GM12864 (cell line): ENCODE measurements around the gene CHPT1.
"Not testable (repeated sequence)": the region's sequence is repeated elsewhere in the genome, so short reads cannot be mapped to it uniquely, and the experiment has no call there.

ENCODE experiments used
- DNase-seq: peaks from one replicate; pipeline ENCODE4 v3.0.0-alpha.2; 2011; ENCODE audit warnings: low read depth
- H3K4me3 ChIP-seq: 2 replicates; pipeline ENCODE4 v1.5.1; 2011; ENCODE audit warnings: mild to moderate bottlenecking, low read depth, low read length, control low read depth
- CTCF ChIP-seq: IDR thresholded peaks from 2 replicates; pipeline ENCODE4 v1.5.1; 2011; ENCODE audit warnings: low read depth, mild to moderate bottlenecking, moderate library complexity, low read length, control low read depth, inconsistent platforms; ENCODE audit errors: missing control alignments

The CHPT1 gene

GRCh38 chr12:101670007-101670671 is 27.3 kb upstream of the CHPT1 start:
- peak; percentile 16 for DNase-seq
- TF ChIP-seq CTCF: peak; percentile 66
- H3K4me3 ChIP-seq: no peak overlapping the region

- TF ChIP-seq CTCF: no peak
- peak; percentile 49 for DNase-seq
- H3K4me3 ChIP-seq: no peak overlapping the region; the same call in 1 of the 2 replicates
These were observed 26.2 kb upstream of the CHPT1 start for GRCh38 chr12:101671157-101671791.

GRCh38 chr12:101671833-101672232 is 25.6 kb upstream of the CHPT1 start:
- DNase-seq: no peak
- no peak overlapping the region; the same call in 1 of the 2 replicates for H3K4me3 ChIP-seq

GRCh38 chr12:101675555-101675954 is 21.9 kb upstream of the CHPT1 start:
- no peak for DNase-seq
- TF ChIP-seq CTCF: no peak
- H3K4me3 ChIP-seq: no peak overlapping the region

More at GRCh38 chr12:101671833-101672232, 25.6 kb upstream of the CHPT1 start:
- TF ChIP-seq CTCF: no peak

GRCh38 chr12:101676497-101676896 is 20.9 kb upstream of the CHPT1 start:
- not testable (repeated sequence) for H3K4me3 ChIP-seq, DNase-seq

- no peak for TF ChIP-seq CTCF
- no peak for DNase-seq
- no peak overlapping the region for H3K4me3 ChIP-seq
These were observed 19.4 kb upstream of the CHPT1 start for GRCh38 chr12:101678081-101678480.

GRCh38 chr12:101680240-101680639 is 17.2 kb upstream of the CHPT1 start:
- DNase-seq: no peak
- no peak overlapping the region for H3K4me3 ChIP-seq
- no peak for TF ChIP-seq CTCF
